ENCODE data around the gene WNT3A.

Gene WNT3A

DNA sequence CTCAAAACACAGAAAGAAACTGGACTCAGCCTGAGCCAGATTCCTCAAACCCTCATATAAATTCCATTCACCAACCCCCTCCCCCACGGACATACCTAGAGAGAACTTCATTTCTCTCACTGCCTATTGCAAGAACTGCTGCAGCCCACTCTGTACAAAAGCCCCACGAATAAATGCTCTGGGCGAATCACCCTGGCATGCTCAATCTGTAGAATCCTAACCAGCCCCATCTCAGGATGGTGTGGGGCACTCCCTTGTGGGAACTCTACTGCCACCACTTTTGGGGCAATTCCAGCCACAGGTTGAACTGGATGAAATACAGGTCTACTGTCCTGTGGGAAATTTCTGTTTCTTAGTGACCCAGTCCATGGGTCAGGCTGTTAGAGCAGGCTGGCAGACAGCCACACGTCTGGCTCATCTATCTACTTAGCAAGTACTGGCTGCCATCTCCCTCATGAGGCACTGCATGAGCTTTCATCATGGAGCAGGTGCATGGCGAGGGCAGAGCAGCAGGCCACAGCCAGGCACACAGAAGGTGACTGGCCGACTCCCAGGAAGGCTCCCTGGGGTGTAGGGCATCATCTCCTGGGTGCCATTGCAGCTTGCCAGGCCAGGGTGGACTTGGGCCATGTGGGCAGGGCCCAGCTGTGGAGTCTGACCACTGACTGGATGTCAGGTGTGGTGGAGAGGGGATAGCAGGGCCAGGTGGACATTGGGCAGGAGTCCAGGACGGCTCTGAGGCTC lies 97.9 kb downstream of the WNT3A start:
- no peak for DNase-seq

DNA sequence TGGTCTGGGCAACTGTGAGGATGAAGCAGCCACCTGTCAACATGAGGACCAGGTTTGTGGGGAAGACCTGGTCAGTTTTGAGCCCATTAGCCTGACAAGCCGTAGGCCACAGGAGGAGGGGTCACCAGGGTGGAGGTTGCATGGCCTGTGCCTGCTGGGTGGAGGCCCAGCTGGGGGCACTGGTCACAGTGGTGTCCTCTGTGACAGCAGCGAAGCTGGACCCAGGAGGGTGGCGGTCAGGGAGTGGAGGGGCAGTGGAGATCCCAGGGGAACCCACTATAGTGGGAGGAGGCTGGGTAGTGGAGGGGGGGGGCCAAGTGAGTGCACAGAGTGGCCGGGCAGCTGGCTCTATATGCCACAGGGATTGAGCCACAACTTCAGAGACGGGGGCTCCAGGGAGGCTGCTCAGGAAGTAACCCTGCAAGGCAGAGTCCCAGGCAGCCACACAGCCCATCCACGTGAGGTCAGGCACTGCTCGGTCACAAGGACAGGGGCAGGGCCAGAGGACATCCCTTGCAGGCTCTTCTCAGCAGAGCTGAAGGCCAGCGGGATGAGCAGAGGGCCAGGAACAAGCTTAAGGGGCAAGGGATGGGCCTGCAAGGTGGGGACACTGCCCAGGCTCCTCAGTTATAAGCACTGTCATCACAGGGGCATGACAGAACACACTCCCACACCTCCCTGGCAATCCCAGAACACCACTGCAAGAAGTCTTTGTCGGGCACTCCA lies 98.6 kb downstream of the WNT3A start:
- DNase-seq: no peak

DNA sequence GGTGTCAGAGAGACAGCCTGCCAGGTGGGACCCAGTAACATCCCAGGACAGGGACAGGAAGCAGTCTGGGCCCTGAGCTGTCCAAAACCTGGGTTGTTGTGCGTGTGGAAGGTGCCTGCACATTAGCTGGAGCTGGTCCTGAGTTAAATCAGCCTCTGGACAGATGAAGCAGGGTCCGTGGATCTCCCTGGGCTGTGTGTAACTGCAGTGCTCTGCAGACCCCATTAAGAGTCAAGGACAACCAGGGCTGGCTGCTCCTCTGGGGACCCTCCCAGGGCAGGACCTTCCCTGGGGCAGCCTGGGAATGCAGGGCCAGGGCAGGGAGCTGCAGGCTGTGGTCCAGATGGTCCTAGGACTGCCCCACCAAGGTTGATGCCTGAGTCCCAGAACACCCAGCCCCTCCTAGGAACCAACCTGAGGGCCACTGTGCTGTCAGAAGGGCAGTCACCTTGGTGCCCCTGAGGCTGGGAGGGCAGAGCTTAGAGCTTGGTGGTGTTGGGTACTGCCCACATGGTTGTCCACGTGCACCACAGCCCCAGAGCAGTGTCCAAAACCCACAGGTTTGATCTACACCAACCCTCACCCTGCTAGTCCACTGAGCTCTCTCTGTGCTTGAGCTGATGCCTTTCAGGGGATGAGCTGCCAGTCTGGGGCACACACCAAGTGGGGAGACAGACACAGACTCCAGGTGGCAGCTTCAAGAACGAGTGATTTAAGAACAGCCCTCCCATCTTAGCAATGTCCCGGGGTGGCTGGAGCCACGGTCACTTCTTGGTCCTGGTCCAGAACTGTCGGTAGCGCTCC lies 99.4 kb downstream of the WNT3A start:
- no peak for DNase-seq

DNA sequence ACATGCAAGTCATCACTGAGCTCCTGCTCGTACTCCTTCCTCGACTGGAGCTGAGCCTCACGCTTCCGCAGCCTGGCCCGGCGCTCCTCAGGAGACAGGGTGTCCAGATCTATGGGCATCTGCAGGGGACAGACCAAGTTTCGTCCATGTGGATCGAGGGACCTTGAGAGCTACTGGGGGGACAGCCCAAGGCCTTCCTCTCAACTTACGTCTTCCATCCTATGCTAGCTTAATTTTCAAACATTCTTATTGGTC lies 99.9 kb downstream of the WNT3A start:
- DNase-seq: no peak

DNA sequence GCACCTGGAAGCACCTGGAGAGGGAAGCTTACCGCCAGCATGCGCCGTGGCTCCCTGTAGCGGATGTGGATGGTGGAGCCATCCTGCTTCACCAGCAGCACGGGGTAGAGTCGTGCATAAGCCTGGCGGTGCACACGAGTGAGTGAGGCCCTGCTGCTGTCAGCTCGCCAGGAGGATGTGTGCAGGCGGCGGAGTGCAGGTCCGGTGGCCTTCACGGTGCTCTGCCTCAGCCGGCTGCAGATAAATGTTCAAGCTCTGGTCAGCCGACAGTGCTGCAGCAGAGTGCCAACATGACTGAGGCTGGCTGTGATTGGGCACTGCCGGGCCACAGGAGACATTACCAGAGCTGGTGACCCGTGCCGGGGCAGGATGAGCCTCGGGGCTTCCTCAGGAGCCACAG lies 100.8 kb downstream of the WNT3A start:
- DNase-seq: no peak

DNA sequence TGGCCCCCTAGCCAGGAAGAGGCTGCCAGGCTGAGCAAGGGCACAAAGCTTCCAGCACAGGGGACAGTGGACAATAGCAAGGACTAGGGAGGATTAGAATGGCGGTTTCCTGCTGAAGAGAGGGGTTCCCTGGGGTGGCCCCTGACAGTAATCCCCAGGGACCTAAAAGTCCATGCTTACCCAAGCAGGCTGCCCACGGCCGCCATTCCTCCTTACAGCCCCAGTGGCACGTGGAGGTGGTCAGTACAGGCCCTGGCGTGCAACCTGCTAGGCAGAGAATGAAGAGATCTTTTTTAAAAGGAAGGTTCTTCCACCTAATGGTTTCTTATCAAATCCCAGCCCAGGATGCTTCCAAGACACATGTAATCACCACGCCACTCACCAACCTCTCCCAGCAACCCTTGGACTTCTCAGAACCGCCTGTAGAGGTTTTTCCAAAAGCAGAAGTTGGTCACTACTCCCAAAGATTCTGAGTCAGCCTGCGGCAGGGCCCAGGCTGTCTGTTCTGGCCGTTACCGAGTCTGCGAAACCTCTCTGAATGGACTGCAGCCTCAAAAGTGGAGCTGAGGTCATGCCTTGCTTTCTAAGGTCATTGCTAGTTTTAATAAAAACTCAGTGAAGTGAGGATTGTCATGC lies 101.4 kb downstream of the WNT3A start:
- no peak for DNase-seq

DNA sequence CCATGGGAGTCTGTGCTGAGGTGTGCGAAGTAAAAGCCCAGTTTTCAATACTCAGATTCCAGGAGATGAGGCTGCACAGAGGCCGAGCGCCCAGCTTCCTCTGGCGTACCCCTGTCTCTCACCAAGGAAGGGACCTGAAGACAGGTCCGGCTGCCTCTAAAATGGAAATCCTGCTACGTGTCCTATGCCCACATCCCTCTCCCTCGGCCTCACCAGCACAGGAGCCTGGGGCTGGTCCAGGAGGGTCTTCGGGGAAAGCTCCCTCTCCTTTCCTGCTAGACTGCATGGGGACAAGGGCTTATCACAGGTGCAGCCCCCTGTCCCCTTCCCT lies 101.9 kb downstream of the WNT3A start:
- no peak for DNase-seq

DNA sequence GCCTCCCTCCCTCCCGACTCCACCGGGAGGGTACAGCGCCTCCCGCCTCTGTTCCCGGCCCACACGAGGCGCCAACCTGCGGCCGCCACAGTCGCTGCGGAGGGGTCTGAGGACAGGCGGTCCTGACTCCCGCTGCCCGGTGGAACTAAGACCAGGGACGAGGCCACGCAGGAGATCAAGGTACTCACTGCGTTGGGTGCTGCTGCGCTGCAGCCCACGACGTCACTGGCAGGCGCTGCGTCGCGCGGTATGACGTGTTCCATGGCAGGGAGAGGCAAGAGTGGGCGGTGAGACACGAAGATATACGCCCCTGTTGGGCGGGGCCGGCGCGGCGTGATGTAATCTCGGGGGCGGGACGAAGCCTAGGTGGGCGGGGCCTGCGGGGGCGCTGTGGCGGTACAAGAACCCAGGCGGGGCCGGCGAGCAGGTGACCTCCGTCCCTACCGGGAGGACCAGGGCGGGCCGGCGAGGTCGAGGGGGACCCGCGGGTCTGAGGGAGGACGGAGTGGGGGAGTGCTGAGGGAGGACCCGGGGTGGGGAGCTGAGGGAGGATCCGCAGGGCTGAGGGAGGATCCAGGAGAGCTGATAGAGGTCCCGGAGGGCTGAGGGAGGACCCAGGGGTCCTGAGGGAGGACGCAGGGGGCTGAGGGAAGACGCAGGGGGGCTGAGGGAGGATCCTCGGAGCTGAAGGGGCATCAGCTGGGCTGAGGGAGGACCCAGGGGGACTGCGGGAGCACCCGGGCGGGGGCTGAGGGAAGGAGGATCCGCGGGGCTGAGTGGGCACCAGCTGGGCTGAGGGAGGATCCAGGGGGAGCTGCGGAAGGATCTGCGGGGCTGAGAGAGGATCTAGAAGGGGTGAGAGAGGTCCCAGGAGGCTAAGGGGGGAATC lies 102.5 kb downstream of the WNT3A start, which contains the start of gene MRPL55:
MRPL55 (minus strand) TSS at position 227 of the 889 bp plus-strand sequence. CDS start 1,039 bp downstream, outside the sequence.
- peak; percentile 80 for DNase-seq

DNA sequence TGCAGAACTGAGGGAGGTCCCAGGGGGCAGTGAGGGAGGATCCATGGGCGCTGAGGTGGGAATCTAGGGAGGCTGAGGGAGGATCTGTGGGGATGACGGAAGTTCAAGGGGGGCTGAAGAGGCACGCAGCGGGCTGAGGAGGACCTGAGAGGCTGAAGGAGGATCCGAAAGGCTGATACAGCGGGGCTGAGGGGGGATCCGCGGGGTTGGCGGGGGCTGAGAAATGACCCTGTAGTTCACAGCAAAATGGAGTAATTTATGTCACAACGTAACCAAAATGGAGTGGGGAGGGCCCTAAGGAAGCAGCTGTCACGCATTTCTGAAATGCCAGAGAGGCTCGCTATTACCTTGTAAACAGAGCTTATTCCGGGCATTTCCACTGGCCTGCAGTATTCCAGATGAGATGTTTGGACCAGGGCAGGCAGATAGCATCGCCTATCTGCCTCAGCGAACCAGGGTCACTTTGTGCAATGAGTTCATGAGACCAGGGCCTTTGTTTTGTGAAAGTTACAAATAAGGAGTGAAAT lies 103.2 kb downstream of the WNT3A start:
- DNase-seq: no peak

DNA sequence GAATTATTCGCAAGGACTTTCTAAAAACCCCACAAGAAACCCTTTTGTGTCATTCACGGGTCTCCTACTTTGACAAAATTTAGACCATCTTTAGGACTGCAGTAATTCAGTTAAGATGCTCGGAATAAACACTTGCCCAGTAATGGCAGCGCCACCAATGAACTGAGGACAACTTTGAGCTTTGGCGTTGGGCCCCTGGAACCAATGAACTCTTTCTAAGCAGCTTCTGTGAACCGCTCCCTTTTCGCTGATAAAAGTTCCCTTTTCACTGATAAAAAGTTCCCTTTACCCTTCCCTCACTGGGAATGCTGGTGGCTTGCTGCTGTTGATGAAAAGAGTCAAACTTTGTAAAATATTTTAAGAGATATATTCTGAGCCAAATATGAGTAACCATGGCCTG lies 103.8 kb downstream of the WNT3A start:
- no peak for DNase-seq

Data from DMS79 (cell line).